CD4-positive, alpha-beta T cell treated with Interleukin-15 for 1 hour (primary cell): ENCODE data around the gene BMP7.
"Not testable (repeated sequence)": the region's sequence is repeated elsewhere in the genome, so short reads cannot be mapped to it uniquely, and the experiment has no call there.

Source experiments
- DNase-seq: peaks from one replicate; pipeline ENCODE4 v3.0.0-alpha.2; 2020

Gene BMP7

GRCh38 chr20:57208198-57208597 lies 58.2 kb downstream of the BMP7 start:
- DNase-seq: no peak

- no peak for DNase-seq
Observed at GRCh38 chr20:57207251-57207650, 59.2 kb downstream of the BMP7 start.

- no peak for DNase-seq
Observed at GRCh38 chr20:57205606-57206219, 60.7 kb downstream of the BMP7 start.

GRCh38 chr20:57203986-57204385 lies 62.5 kb downstream of the BMP7 start:
- DNase-seq: no peak

GRCh38 chr20:57203204-57203603 lies 63.2 kb downstream of the BMP7 start:
- no peak for DNase-seq

GRCh38 chr20:57202309-57202708 lies 64.1 kb downstream of the BMP7 start:
- DNase-seq: no peak

- DNase-seq: no peak
Observed at GRCh38 chr20:57200882-57201695, 65.4 kb downstream of the BMP7 start.

- DNase-seq: no peak
Observed at GRCh38 chr20:57199656-57200405, 66.6 kb downstream of the BMP7 start.

GRCh38 chr20:57198132-57199072 lies 68.0 kb downstream of the BMP7 start:
- DNase-seq: no peak

- no peak for DNase-seq
Observed at GRCh38 chr20:57197352-57198131, 68.9 kb downstream of the BMP7 start.

GRCh38 chr20:57195469-57196100 lies 70.9 kb downstream of the BMP7 start:
- no peak for DNase-seq

GRCh38 chr20:57195023-57195422 lies 71.4 kb downstream of the BMP7 start:
- no peak for DNase-seq

GRCh38 chr20:57194154-57194553 lies 72.3 kb downstream of the BMP7 start:
- no peak for DNase-seq

GRCh38 chr20:57193094-57193493 lies 73.3 kb downstream of the BMP7 start:
- DNase-seq: no peak

GRCh38 chr20:57192311-57192710 lies 74.1 kb downstream of the BMP7 start:
- DNase-seq: no peak

GRCh38 chr20:57191265-57191638 lies 75.2 kb downstream of the BMP7 start:
- not testable (repeated sequence) for DNase-seq

- DNase-seq: no peak
Observed at GRCh38 chr20:57190536-57191264, 75.7 kb downstream of the BMP7 start.

GRCh38 chr20:57189713-57190112 lies 76.7 kb downstream of the BMP7 start:
- no peak for DNase-seq

GRCh38 chr20:57188576-57189079 lies 77.8 kb downstream of the BMP7 start:
- no peak for DNase-seq

- no peak for DNase-seq
Observed at GRCh38 chr20:57188056-57188455, 78.4 kb downstream of the BMP7 start.
